Kidney tubule cell (primary cell): ENCODE data around the gene RAB5B.
"Not testable (repeated sequence)": the region's sequence is repeated elsewhere in the genome, so short reads cannot be mapped to it uniquely, and the experiment has no call there.

Experiments
- DNase-seq: peaks from one replicate; pipeline ENCODE4 v3.0.0-alpha.2; 2018; ENCODE audit warnings: low spot score

Gene RAB5B

GRCh38 chr12:55982319-55982936 lies 8.6 kb downstream of the RAB5B start:
- DNase-seq: peak; percentile 67

- DNase-seq: no peak
These were observed 9.5 kb downstream of the RAB5B start for GRCh38 chr12:55983232-55983842.

GRCh38 chr12:55984861-55985260 lies 11.0 kb downstream of the RAB5B start:
- DNase-seq: no peak

GRCh38 chr12:55985341-55985740 lies 11.5 kb downstream of the RAB5B start:
- DNase-seq: no peak

- DNase-seq: not testable (repeated sequence)
These were observed 12.1 kb downstream of the RAB5B start for GRCh38 chr12:55985976-55986375.

- no peak for DNase-seq
These were observed 17.2 kb downstream of the RAB5B start for GRCh38 chr12:55991110-55991509.

GRCh38 chr12:55993230-55993853 lies 19.5 kb downstream of the RAB5B start:
- DNase-seq: no peak

GRCh38 chr12:55995366-55995765 lies 21.5 kb downstream of the RAB5B start:
- DNase-seq: no peak

GRCh38 chr12:55996201-55996714 lies 22.4 kb downstream of the RAB5B start:
- DNase-seq: peak; percentile 72

- DNase-seq: peak; percentile 97
These were observed 23.0 kb downstream of the RAB5B start, which contains the start of gene SUOX for GRCh38 chr12:55996715-55997534. SUOX (plus strand) TSS chr12:55997276; CDS start chr12:56002222, 4,946 bp downstream.

- no peak for DNase-seq
These were observed 23.6 kb downstream of the RAB5B start for GRCh38 chr12:55997535-55997859.

GRCh38 chr12:55999522-55999921 lies 25.6 kb downstream of the RAB5B start:
- DNase-seq: not testable (repeated sequence)

- not testable (repeated sequence) for DNase-seq
These were observed 26.2 kb downstream of the RAB5B start for GRCh38 chr12:55999999-56000540.

- DNase-seq: peak; percentile 63
These were observed 27.7 kb downstream of the RAB5B start for GRCh38 chr12:56001487-56002100.

GRCh38 chr12:56003376-56003775 lies 29.5 kb downstream of the RAB5B start:
- DNase-seq: not testable (repeated sequence)

- no peak for DNase-seq
These were observed 30.3 kb downstream of the RAB5B start for GRCh38 chr12:56004211-56004610.

- DNase-seq: peak; percentile 15
These were observed 34.0 kb downstream of the RAB5B start for GRCh38 chr12:56007564-56008559.

- DNase-seq: no peak
These were observed 36.3 kb downstream of the RAB5B start for GRCh38 chr12:56010111-56010570.

- no peak for DNase-seq
These were observed 37.7 kb downstream of the RAB5B start for GRCh38 chr12:56011509-56012090.

- no peak for DNase-seq
These were observed 39.6 kb downstream of the RAB5B start for GRCh38 chr12:56013482-56013881.
